GM12878 (cell line): ENCODE data around the gene XAGE3.
"Not testable (repeated sequence)": the region's sequence is repeated elsewhere in the genome, so short reads cannot be mapped to it uniquely, and the experiment has no call there.

Experiments used
- BHLHE40 ChIP-seq, 2 experiments: fragments of 450-650 bp in 1 of 2; IDR thresholded peaks; 2 replicates each; pipeline ENCODE4 v1.6.1; 2011 to 2017; ENCODE audit warnings: low read depth in 2 of 2, borderline replicate concordance in 1 of 2, improper control_type of control experiment in 1 of 2, low read length in 1 of 2, mild to moderate bottlenecking in 1 of 2
- CTCF ChIP-seq, 3 experiments: IDR thresholded peaks in 2 of 3; conservative IDR thresholded peaks in 1 of 3; 2 replicates each; pipeline ENCODE4 v1.5.1; 2011; ENCODE audit warnings: low read depth in 3 of 3, low read length in 3 of 3, mild to moderate bottlenecking in 3 of 3, control low read depth in 2 of 3, moderate library complexity in 2 of 3, inconsistent platforms in 1 of 3, mixed read lengths in 1 of 3; ENCODE audit not compliant: control insufficient read depth in 2 of 3, insufficient read depth in 1 of 3; ENCODE audit errors: extremely low read depth in 1 of 3
- EP300 ChIP-seq, 2 experiments: fragments of 150-350 bp in 1 of 2; IDR thresholded peaks; 2 replicates each; pipeline ENCODE4 v1.6.1; 2011 to 2012; ENCODE audit warnings: low read depth in 2 of 2, low read length in 2 of 2, borderline replicate concordance in 1 of 2, improper control_type of control experiment in 1 of 2, inconsistent platforms in 1 of 2; ENCODE audit not compliant: control insufficient read depth in 1 of 2
- POLR2AphosphoS5 ChIP-seq: IDR thresholded peaks from 2 replicates; pipeline ENCODE4 v1.6.1; 2011; ENCODE audit warnings: mild to moderate bottlenecking, low read length, inconsistent platforms
- ZNF274 ChIP-seq: IDR thresholded peaks from one replicate; pipeline ENCODE4 v1.8.0; 2011; ENCODE audit not compliant: insufficient read length, insufficient read depth

- TF ChIP-seq EP300 (IDR thresholded peaks at IDR 0.05; ENCODE audit: borderline replicate concordance in 1 of 2, control insufficient read depth in 1 of 2, low read depth in 2 of 2, low read length in 2 of 2); ZNF274; CTCF (IDR thresholded peaks at IDR 0.05 in 2 of 3, conservative IDR thresholded peaks at IDR 0.05 in 1 of 3; ENCODE audit: control insufficient read depth in 2 of 3, extremely low read depth in 1 of 3, insufficient read depth in 1 of 3, low read depth in 3 of 3, low read length in 3 of 3); POLR2AphosphoS5; BHLHE40 (IDR thresholded peaks at IDR 0.05; ENCODE audit: borderline replicate concordance in 1 of 2, low read depth in 2 of 2, low read length in 1 of 2): not testable (repeated sequence)
These were observed 7.6 kb upstream of the XAGE3 start for GRCh38 chrX:52875436-52875835.
